Tibial artery (tissue), 4 donors: ENCODE measurements around the gene EFS.
A peak's percentile ranks its signal among the peaks of the same experiment; 100 is the strongest.

Source experiments
- DNase-seq, 2 donors: peaks; one replicate each; pipeline ENCODE4 v3.0.0-alpha.2; 2019
- H3K27ac ChIP-seq, 2 donors: fragments of 200-600 bp; sonication (generic) in 1 of 2; 1 replicate in 1 of 2; 2 replicates in 1 of 2; pipeline ENCODE4 v1.5.1; 2018 to 2019; ENCODE audit warnings: mild to moderate bottlenecking in 1 of 2
- H3K27me3 ChIP-seq, 2 donors: fragments of 200-600 bp; sonication (generic) in 1 of 2; one replicate each; pipeline versions ENCODE4 v1.5.1 to v1.6.0; 2016 to 2019
- H3K36me3 ChIP-seq, 3 donors: fragments of 200-600 bp; sonication (generic) in 2 of 3; one replicate each; pipeline ENCODE4 v1.5.1; 2016 to 2019; ENCODE audit warnings: mild to moderate bottlenecking in 2 of 3
- H3K4me1 ChIP-seq, 4 donors: fragments of 200-600 bp; sonication (generic) in 2 of 4; 1 replicate in 3 of 4; 2 replicates in 1 of 4; pipeline ENCODE4 v1.5.1; 2016 to 2019
- H3K4me3 ChIP-seq, 2 donors: fragments of 200-600 bp; sonication (generic) in 1 of 2; 1 replicate in 1 of 2; 2 replicates in 1 of 2; pipeline ENCODE4 v1.5.1; 2018 to 2019; ENCODE audit warnings: mild to moderate bottlenecking in 2 of 2
- H3K9me3 ChIP-seq, 3 donors: fragments of 200-600 bp; sonication (generic) in 1 of 3; one replicate each; pipeline ENCODE4 v1.5.1; 2016 to 2019
- CTCF ChIP-seq, 2 experiments: fragments of 200-600 bp in 1 of 2; fragments of 450-650 bp in 1 of 2; IDR thresholded peaks; one replicate each; pipeline ENCODE4 v1.5.1; 2017 to 2019; ENCODE audit warnings: antibody characterized with exemption in 2 of 2, mild to moderate bottlenecking in 1 of 2, moderate library complexity in 1 of 2
- intact Hi-C: fragments of 100-400 bp; cut with DNase I; formaldehyde crosslinking; loops from one replicate; pipeline ENCODE4 v1.15.0; 2023; ENCODE audit warnings: low total_unique reads

Gene EFS

GRCh38 chr14:23324993-23325392 lies 40.0 kb downstream of the EFS start:
- intact Hi-C loops: loop anchor here (5.0 to 10.0 kb wide), 4 partner anchors 42 to 230 kb away; partner anchors contain the start of genes EFS, NGDN, THTPA and ZFHX2
- no peak for DNase-seq

GRCh38 chr14:23324455-23324846 lies 40.5 kb downstream of the EFS start:
- no peak for TF ChIP-seq CTCF (IDR thresholded peaks at IDR 0.05)
- Histone ChIP-seq H3K4me1 (peaks cover 0 to 25% (median 15%) of the 10 kb centered on the region in 4 donors), H3K36me3 (peaks cover 25 to 28% (median 27%) of the 10 kb centered on the region in 3 donors), H3K27me3 (no peaks in the 10 kb centered on the region), H3K9me3 (no peaks in the 10 kb centered on the region), H3K27ac (no peak overlapping the region), H3K4me3 (no peak overlapping the region)
- DNase-seq: no peak
- intact Hi-C loops: loop anchor here (5.0 to 10.0 kb wide), 4 partner anchors 43 to 230 kb away; partner anchors contain the start of genes EFS, NGDN, THTPA and ZFHX2

More at GRCh38 chr14:23324993-23325392, 40.0 kb downstream of the EFS start:
- Histone ChIP-seq H3K27me3 (no peaks in the 10 kb centered on the region), H3K4me3 (no peak overlapping the region), H3K27ac (no peak overlapping the region), H3K4me1 (peaks cover 0 to 25% (median 15%) of the 10 kb centered on the region in 4 donors), H3K36me3 (peaks cover 25 to 28% (median 27%) of the 10 kb centered on the region in 3 donors), H3K9me3 (no peaks in the 10 kb centered on the region)
- TF ChIP-seq CTCF (IDR thresholded peaks at IDR 0.05): no peak

GRCh38 chr14:23323838-23324454 lies 41.0 kb downstream of the EFS start:
- Histone ChIP-seq H3K36me3 (peaks cover 25 to 28% (median 27%) of the 10 kb centered on the region in 3 donors), H3K27me3 (no peaks in the 10 kb centered on the region), H3K9me3 (no peaks in the 10 kb centered on the region), H3K4me3 (no peak overlapping the region), H3K4me1 (peaks cover 0 to 25% (median 15%) of the 10 kb centered on the region in 4 donors), H3K27ac (no peak overlapping the region)
- intact Hi-C loops: loop anchor here (5.0 to 10.0 kb wide), 4 partner anchors 43 to 231 kb away; partner anchors contain the start of genes EFS, NGDN, THTPA and ZFHX2
- TF ChIP-seq CTCF (IDR thresholded peaks at IDR 0.05): no peak
- no peak for DNase-seq

- no peak for DNase-seq
- Histone ChIP-seq H3K36me3 (peaks cover 25 to 28% (median 27%) of the 10 kb centered on the region in 3 donors), H3K4me3 (peak overlapping the region; percentile 81 to 99), H3K4me1 (peaks cover 0 to 25% (median 15%) of the 10 kb centered on the region in 4 donors), H3K27me3 (no peaks in the 10 kb centered on the region), H3K9me3 (no peaks in the 10 kb centered on the region), H3K27ac (peak overlapping the region; percentile 89 to 100)
- intact Hi-C loops: loop anchor here (5.0 to 10.0 kb wide), 4 partner anchors 44 to 232 kb away; partner anchors contain the start of genes EFS, NGDN, THTPA and ZFHX2
- no peak for TF ChIP-seq CTCF (IDR thresholded peaks at IDR 0.05)
Measured at GRCh38 chr14:23322568-23323517, 42.1 kb downstream of the EFS start.
